ENCODE data around the gene PPP2R5B.

The PPP2R5B gene

GRCh38 chr11:64947208-64947814 lies 22.8 kb downstream of the PPP2R5B start:
- no peak overlapping the region for H3K27ac ChIP-seq
- no peak for TF ChIP-seq CTCF (IDR thresholded peaks at IDR 0.05)
- no peak for TF ChIP-seq ZFX (IDR thresholded peaks at IDR 0.05; ENCODE audit: borderline replicate concordance)

- TF ChIP-seq ZFX (IDR thresholded peaks at IDR 0.05; ENCODE audit: borderline replicate concordance): no peak
- no peak for TF ChIP-seq CTCF (IDR thresholded peaks at IDR 0.05)
- no peak overlapping the region for H3K27ac ChIP-seq
These were observed 27.0 kb downstream of the PPP2R5B start for GRCh38 chr11:64951529-64951928.

GRCh38 chr11:64954201-64954600 lies 29.7 kb downstream of the PPP2R5B start:
- TF ChIP-seq ZFX (IDR thresholded peaks at IDR 0.05; ENCODE audit: borderline replicate concordance): no peak
- no peak overlapping the region for H3K27ac ChIP-seq

- TF ChIP-seq CTCF (IDR thresholded peaks at IDR 0.05) (no peak), ZFX (IDR thresholded peaks at IDR 0.05; ENCODE audit: borderline replicate concordance) (no peak)
- H3K27ac ChIP-seq: no peak overlapping the region
These were observed 35.0 kb downstream of the PPP2R5B start for GRCh38 chr11:64959498-64959897.

GRCh38 chr11:64960719-64961118 lies 36.2 kb downstream of the PPP2R5B start:
- TF ChIP-seq CTCF (IDR thresholded peaks at IDR 0.05): no peak
- TF ChIP-seq ZFX (IDR thresholded peaks at IDR 0.05; ENCODE audit: borderline replicate concordance): no peak
- H3K27ac ChIP-seq: no peak overlapping the region

GRCh38 chr11:64963072-64963631 lies 38.7 kb downstream of the PPP2R5B start:
- TF ChIP-seq CTCF (IDR thresholded peaks at IDR 0.05) (no peak), ZFX (IDR thresholded peaks at IDR 0.05; ENCODE audit: borderline replicate concordance) (no peak)
- H3K27ac ChIP-seq: no peak overlapping the region

- no peak overlapping the region for H3K27ac ChIP-seq
- TF ChIP-seq CTCF (IDR thresholded peaks at IDR 0.05) (no peak), ZFX (IDR thresholded peaks at IDR 0.05; ENCODE audit: borderline replicate concordance) (no peak)
These were observed 42.9 kb downstream of the PPP2R5B start for GRCh38 chr11:64967375-64967774.

- H3K27ac ChIP-seq: no peak overlapping the region
- no peak for TF ChIP-seq ZFX (IDR thresholded peaks at IDR 0.05; ENCODE audit: borderline replicate concordance)
- no peak for TF ChIP-seq CTCF (IDR thresholded peaks at IDR 0.05)
These were observed 44.7 kb downstream of the PPP2R5B start for GRCh38 chr11:64969209-64969608.

Measured in 22Rv1 (cell line).